H7 (cell line): Measurements from ENCODE around the gene MED20. TPM values are rescaled to one million over a fixed set of nuclear protein-coding genes. Genes with fewer than 3 reads are reported as not detected.

ENCODE experiments used
- DNase-seq: peaks from one replicate; pipeline ENCODE4 v3.0.0; 2012
- H3K27me3 ChIP-seq: 2 replicates; pipeline ENCODE4 v1.6.0; 2011; ENCODE audit warnings: mild to moderate bottlenecking, low read length; ENCODE audit not compliant: control insufficient read depth, insufficient read depth
- H3K36me3 ChIP-seq: replicated peaks from 2 replicates; pipeline ENCODE4 v1.5.1; 2011; ENCODE audit warnings: low read length; ENCODE audit not compliant: control insufficient read depth, insufficient read depth
- H3K4me3 ChIP-seq: 2 replicates; pipeline ENCODE4 v1.5.1; 2011; ENCODE audit warnings: low read depth, mild to moderate bottlenecking, control low read depth, low read length, moderate library complexity; ENCODE audit not compliant: insufficient read depth
- total RNA-seq: library from RNA; depleted of rRNA; stranded (reverse); fragments of >200 nt; shearing (Covaris generic); gene quantifications from 2 replicates; pipeline ENCODE4 v1.2.3, GENCODE V29; 2014

The MED20 gene
- total RNA-seq, 1 experiment from 2014 or later = 52.5 TPM

GRCh38 chr6:41901882-41902519, 18.9 kb downstream of the MED20 start:
- peak; percentile 55 for DNase-seq

GRCh38 chr6:41900861-41901260, 20.1 kb downstream of the MED20 start:
- DNase-seq = no peak
- Histone ChIP-seq H3K36me3 (peaks cover 9% of the 10 kb centered on the region), H3K4me3 (no peak overlapping the region), H3K27me3 (no peaks in the 10 kb centered on the region)

More at GRCh38 chr6:41901882-41902519, 18.9 kb downstream of the MED20 start:
- Histone ChIP-seq H3K27me3 (no peaks in the 10 kb centered on the region), H3K36me3 (peaks cover 15% of the 10 kb centered on the region), H3K4me3 (no peak overlapping the region)

- Histone ChIP-seq H3K27me3 (no peaks in the 10 kb centered on the region; the same call in 1 of the 2 replicates), H3K4me3 (peak overlapping the region; percentile 54), H3K36me3 (0 out of 2 replicates have a peak, but pooled peaks cover 1% of the 10 kb centered on the region)
- DNase-seq = no peak
These were observed 24.7 kb downstream of the MED20 start for GRCh38 chr6:41896281-41896680.

- H3K36me3 ChIP-seq = 0 out of 2 replicates have a peak, but pooled peaks cover 1% of the 10 kb centered on the region
- peak within 1 kb of the TSS; percentile 68 for H3K4me3 ChIP-seq
- no peaks in the 10 kb centered on the region; the same call in 1 of the 2 replicates for H3K27me3 ChIP-seq
- DNase-seq = peak; percentile 97
These were observed 25.4 kb downstream of the MED20 start, which contains the start of gene USP49 for GRCh38 chr6:41895300-41896233. USP49 (minus strand) TSS chr6:41895375; CDS start chr6:41806983, 88,392 bp downstream.

GRCh38 chr6:41894366-41895299, 26.3 kb downstream of the MED20 start:
- H3K36me3 ChIP-seq = no peaks in the 10 kb centered on the region
- H3K4me3 ChIP-seq = peak overlapping the region; percentile 68
- no peak for DNase-seq
- H3K27me3 ChIP-seq = no peaks in the 10 kb centered on the region; the same call in 1 of the 2 replicates

- no peaks in the 10 kb centered on the region for H3K36me3 ChIP-seq
- H3K4me3 ChIP-seq = no peak overlapping the region
These were observed 27.9 kb downstream of the MED20 start for GRCh38 chr6:41892921-41893564.

GRCh38 chr6:41887331-41887751, 33.6 kb downstream of the MED20 start:
- no peaks in the 10 kb centered on the region for H3K36me3 ChIP-seq
- no peak overlapping the region for H3K4me3 ChIP-seq
- no peaks in the 10 kb centered on the region for H3K27me3 ChIP-seq
- no peak for DNase-seq

More at GRCh38 chr6:41892921-41893564, 27.9 kb downstream of the MED20 start:
- DNase-seq = no peak
- H3K27me3 ChIP-seq = no peaks in the 10 kb centered on the region; the same call in 1 of the 2 replicates

- no peak for DNase-seq
- no peak overlapping the region for H3K4me3 ChIP-seq
- H3K36me3 ChIP-seq = no peaks in the 10 kb centered on the region
- H3K27me3 ChIP-seq = no peaks in the 10 kb centered on the region
These were observed 35.0 kb downstream of the MED20 start for GRCh38 chr6:41885930-41886329.

- Histone ChIP-seq H3K4me3 (no peak overlapping the region), H3K36me3 (no peaks in the 10 kb centered on the region), H3K27me3 (no peaks in the 10 kb centered on the region)
- DNase-seq = no peak
These were observed 36.0 kb downstream of the MED20 start for GRCh38 chr6:41884957-41885356.

- no peaks in the 10 kb centered on the region for H3K27me3 ChIP-seq
- no peak overlapping the region for H3K4me3 ChIP-seq
- DNase-seq = no peak
- no peaks in the 10 kb centered on the region for H3K36me3 ChIP-seq
These were observed 39.4 kb downstream of the MED20 start for GRCh38 chr6:41881506-41881905.

GRCh38 chr6:41878961-41879405, 42.0 kb downstream of the MED20 start:
- Histone ChIP-seq H3K4me3 (no peak overlapping the region), H3K27me3 (no peaks in the 10 kb centered on the region), H3K36me3 (no peaks in the 10 kb centered on the region)
- DNase-seq = no peak

GRCh38 chr6:41878246-41878645, 42.7 kb downstream of the MED20 start:
- H3K4me3 ChIP-seq = no peak overlapping the region
- no peak for DNase-seq
- H3K27me3 ChIP-seq = no peaks in the 10 kb centered on the region
- H3K36me3 ChIP-seq = no peaks in the 10 kb centered on the region

- Histone ChIP-seq H3K27me3 (no peaks in the 10 kb centered on the region), H3K36me3 (no peaks in the 10 kb centered on the region), H3K4me3 (no peak overlapping the region)
- DNase-seq = no peak
These were observed 43.8 kb downstream of the MED20 start for GRCh38 chr6:41877051-41877680.
